HepG2 (cell line): ENCODE measurements around the gene SLIT3. TPM values are rescaled to one million over a fixed set of nuclear protein-coding genes. Genes with fewer than 3 reads are reported as not detected.

ENCODE experiments used
- NFRKB ChIP-seq: fragments of 450-650 bp; IDR thresholded peaks from 2 replicates; pipeline ENCODE4 v1.6.1; 2017
- TMF1 ChIP-seq: sonication (generic); formaldehyde crosslinking; IDR thresholded peaks from 2 replicates; pipeline ENCODE4 v1.8.1; 2022; ENCODE audit warnings: low read depth, missing genetic modification reagents
- ZBTB40 ChIP-seq, 2 experiments: fragments of 450-650 bp in 1 of 2; sonication (generic) in 1 of 2; formaldehyde crosslinking in 1 of 2; IDR thresholded peaks; 2 replicates each; pipeline versions ENCODE4 v1.6.1 to v1.8.0; 2016 to 2022; ENCODE audit warnings: antibody characterized with exemption in 1 of 2, mild to moderate bottlenecking in 1 of 2, missing genetic modification reagents in 1 of 2
- ZC3H4 ChIP-seq: sonication (generic); formaldehyde crosslinking; IDR thresholded peaks from 2 replicates; pipeline ENCODE4 v1.4.0; 2020; ENCODE audit warnings: missing genetic modification reagents, borderline replicate concordance
- ZIK1 ChIP-seq: sonication (generic); formaldehyde crosslinking; IDR thresholded peaks from 2 replicates; pipeline ENCODE4 v1.5.0; 2020; ENCODE audit warnings: mild to moderate bottlenecking, low read depth, missing genetic modification reagents, borderline replicate concordance
- ZNF34 ChIP-seq: sonication (generic); formaldehyde crosslinking; IDR thresholded peaks from 2 replicates; pipeline ENCODE4 v1.4.0; 2020; ENCODE audit warnings: mild to moderate bottlenecking, missing genetic modification reagents, borderline replicate concordance
- polyA plus RNA-seq, 8 experiments: library from polyadenylated mRNA; depleted of rRNA in 3 of 8; stranded (reverse) in 7 of 8; unstranded in 1 of 8; fragments of >200 nt; fragmentation: Illumina TruSeq in 4 of 8; extraction: Trizol in 4 of 8; gene quantifications; 2 replicates each; pipeline versions ENCODE4 v1.2.1 to v1.2.3, GENCODE V29; 2011 to 2016; ENCODE audit warnings: low read depth in 4 of 8, missing spikeins in 1 of 8, mixed read lengths in 1 of 8; ENCODE audit not compliant: insufficient read depth in 1 of 8
- total RNA-seq, 5 experiments: library from RNA; depleted of rRNA; stranded (reverse); fragments of >200 nt; fragmentation: Illumina TruSeq; extraction: Trizol; gene quantifications; 2 replicates each; pipeline ENCODE4 v1.2.3, GENCODE V29; 2016; ENCODE audit warnings: low read depth in 1 of 5
- TF ChIP-seq, protein P1 (sequence below): sonication (generic); formaldehyde crosslinking; IDR thresholded peaks from 2 replicates; pipeline ENCODE4; 2020; ENCODE audit warnings: missing genetic modification reagents, mild to moderate bottlenecking, borderline replicate concordance
- TF ChIP-seq, protein P2 (sequence below): sonication (generic); formaldehyde crosslinking; IDR thresholded peaks from 2 replicates; pipeline ENCODE4 v1.4.0; 2020; ENCODE audit warnings: mild to moderate bottlenecking, missing genetic modification reagents

The SLIT3 gene
- total and polyA plus RNA-seq, 2 of the 13 experiments (the other 11 are each of a cell fraction or from before 2014, with no cell fraction given), result not detected

GRCh38 chr5:168624850-168625364 is 676.0 kb downstream of the SLIT3 start (continued):
- TF ChIP-seq, protein P1, sequence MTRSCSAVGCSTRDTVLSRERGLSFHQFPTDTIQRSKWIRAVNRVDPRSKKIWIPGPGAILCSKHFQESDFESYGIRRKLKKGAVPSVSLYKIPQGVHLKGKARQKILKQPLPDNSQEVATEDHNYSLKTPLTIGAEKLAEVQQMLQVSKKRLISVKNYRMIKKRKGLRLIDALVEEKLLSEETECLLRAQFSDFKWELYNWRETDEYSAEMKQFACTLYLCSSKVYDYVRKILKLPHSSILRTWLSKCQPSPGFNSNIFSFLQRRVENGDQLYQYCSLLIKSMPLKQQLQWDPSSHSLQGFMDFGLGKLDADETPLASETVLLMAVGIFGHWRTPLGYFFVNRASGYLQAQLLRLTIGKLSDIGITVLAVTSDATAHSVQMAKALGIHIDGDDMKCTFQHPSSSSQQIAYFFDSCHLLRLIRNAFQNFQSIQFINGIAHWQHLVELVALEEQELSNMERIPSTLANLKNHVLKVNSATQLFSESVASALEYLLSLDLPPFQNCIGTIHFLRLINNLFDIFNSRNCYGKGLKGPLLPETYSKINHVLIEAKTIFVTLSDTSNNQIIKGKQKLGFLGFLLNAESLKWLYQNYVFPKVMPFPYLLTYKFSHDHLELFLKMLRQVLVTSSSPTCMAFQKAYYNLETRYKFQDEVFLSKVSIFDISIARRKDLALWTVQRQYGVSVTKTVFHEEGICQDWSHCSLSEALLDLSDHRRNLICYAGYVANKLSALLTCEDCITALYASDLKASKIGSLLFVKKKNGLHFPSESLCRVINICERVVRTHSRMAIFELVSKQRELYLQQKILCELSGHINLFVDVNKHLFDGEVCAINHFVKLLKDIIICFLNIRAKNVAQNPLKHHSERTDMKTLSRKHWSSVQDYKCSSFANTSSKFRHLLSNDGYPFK (CRISPR knock-in tag), result no peak
- TF ChIP-seq, protein P2, sequence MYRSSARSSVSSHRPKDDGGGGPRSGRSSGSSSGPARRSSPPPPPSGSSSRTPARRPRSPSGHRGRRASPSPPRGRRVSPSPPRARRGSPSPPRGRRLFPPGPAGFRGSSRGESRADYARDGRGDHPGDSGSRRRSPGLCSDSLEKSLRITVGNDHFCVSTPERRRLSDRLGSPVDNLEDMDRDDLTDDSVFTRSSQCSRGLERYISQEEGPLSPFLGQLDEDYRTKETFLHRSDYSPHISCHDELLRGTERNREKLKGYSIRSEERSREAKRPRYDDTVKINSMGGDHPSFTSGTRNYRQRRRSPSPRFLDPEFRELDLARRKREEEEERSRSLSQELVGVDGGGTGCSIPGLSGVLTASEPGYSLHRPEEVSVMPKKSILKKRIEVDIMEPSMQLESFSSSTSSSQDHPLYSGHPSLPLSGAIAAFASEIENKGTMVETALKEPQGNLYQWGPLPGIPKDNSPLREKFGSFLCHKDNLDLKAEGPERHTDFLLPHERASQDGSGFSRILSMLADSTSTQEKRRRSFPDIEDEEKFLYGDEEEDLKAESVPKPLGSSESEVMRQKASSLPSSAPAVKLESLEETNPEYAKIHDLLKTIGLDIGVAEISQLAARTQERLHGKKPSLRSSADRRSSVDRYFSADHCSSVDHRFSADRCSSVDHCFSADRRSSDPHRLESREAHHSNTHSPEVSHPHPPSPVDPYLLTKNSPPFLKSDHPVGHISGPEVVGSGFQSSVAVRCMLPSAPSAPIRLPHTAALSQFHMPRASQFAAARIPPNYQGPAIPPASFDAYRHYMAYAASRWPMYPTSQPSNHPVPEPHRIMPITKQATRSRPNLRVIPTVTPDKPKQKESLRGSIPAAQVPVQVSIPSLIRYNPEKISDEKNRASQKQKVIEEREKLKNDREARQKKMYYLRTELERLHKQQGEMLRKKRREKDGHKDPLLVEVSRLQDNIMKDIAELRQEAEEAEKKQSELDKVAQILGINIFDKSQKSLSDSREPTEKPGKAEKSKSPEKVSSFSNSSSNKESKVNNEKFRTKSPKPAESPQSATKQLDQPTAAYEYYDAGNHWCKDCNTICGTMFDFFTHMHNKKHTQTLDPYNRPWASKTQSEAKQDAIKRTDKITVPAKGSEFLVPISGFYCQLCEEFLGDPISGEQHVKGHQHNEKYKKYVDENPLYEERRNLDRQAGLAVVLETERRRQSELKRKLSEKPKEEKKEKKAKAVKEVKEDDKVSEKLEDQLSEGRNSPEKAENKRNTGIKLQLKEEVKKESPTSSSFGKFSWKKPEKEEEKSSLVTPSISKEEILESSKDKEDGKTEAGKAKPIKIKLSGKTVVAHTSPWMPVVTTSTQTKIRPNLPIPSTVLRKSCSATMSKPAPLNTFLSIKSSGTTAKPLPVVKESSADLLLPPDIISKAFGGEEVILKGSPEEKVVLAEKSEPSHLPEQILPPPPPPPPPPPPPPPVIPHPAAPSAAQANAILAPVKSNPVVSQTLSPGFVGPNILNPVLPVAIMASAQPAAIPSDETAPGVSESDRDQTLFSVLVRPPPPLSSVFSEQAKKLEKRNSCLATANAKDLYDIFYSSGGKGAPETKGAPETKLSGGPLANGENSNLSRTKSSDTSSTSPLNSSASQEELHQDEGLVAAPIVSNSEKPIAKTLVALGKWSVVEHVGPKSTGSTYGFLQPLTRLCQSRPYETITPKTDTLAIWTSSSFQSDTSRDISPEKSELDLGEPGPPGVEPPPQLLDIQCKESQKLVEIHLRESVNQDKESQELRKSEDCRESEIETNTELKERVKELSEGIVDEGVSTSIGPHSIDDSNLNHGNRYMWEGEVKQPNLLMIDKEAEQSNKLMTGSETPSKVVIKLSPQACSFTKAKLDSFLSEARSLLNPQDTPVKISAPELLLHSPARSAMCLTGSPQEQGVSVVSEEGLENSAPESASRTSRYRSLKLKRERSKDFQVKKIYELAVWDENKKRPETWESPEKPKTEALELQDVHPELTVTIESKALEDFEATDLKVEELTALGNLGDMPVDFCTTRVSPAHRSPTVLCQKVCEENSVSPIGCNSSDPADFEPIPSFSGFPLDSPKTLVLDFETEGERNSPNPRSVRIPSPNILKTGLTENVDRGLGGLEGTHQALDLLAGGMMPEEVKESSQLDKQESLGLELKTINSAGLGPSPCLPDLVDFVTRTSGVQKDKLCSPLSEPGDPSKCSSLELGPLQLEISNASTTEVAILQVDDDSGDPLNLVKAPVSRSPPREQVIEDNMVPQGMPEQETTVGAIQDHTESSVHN (CRISPR knock-in tag), result no peak
- no peak for TF ChIP-seq NFRKB
- TF ChIP-seq ZBTB40 (IDR thresholded peaks at IDR 0.05), result no peak
- TF ChIP-seq ZBTB40 (CRISPR knock-in tag; IDR thresholded peaks at IDR 0.05), result no peak; the same call in 1 of the 2 replicates
- TF ChIP-seq ZC3H4 (CRISPR knock-in tag), result no peak
- no peak for TF ChIP-seq ZIK1 (CRISPR knock-in tag)
- no peak for TF ChIP-seq TMF1 (CRISPR knock-in tag)
- TF ChIP-seq ZNF34, result peak; percentile 89; the same call in 1 of the 2 replicates
